ENCODE measurements around the gene PITPNC1. TPM values are rescaled to one million over a fixed set of nuclear protein-coding genes. Genes with fewer than 3 reads are reported as not detected.

PITPNC1 gene
- polyA plus RNA-seq, 1 of the 3 experiments (the other 2 are of a cell fraction), result 18.4 TPM

- H3K9ac ChIP-seq, result peak overlapping the region; percentile 56; the same call in 1 of the 2 replicates
- peak overlapping the region; percentile 58 to 97 for H3K27ac ChIP-seq (ENCODE audit: low read depth in 2 of 2, low read length in 1 of 2)
- H3K79me2 ChIP-seq (ENCODE audit: insufficient read depth), result peaks cover 46% of the 10 kb centered on the region
- peak overlapping the region; percentile 97 for H3K4me2 ChIP-seq
- H3K9me3 ChIP-seq, result no peaks in the 10 kb centered on the region
- WGBS (ENCODE audit: low lambda C conversion rate), result 79% methylated on average over 8 of the region's 8 CpGs
- no peaks in the 10 kb centered on the region for H3K36me3 ChIP-seq (replicated peaks in 1 of 2; ENCODE audit: control insufficient read depth in 1 of 2, insufficient read depth in 2 of 2, low read length in 1 of 2)
- CTCF ChIA-PET, result interaction anchor here (0.6 to 10.1 kb wide), 81 partner anchors 9 to 1489 kb away, joined by 3 to 284 read pairs (median 6); partner anchors contain the start of genes NOL11 and PSMD12
- no peak for TF ChIP-seq MXI1 (IDR thresholded peaks at IDR 0.05; ENCODE audit: low read depth, low read length)
- no peak for TF ChIP-seq JUND (IDR thresholded peaks at IDR 0.05)
- TF ChIP-seq IRF3 (IDR thresholded peaks at IDR 0.05; ENCODE audit: low read depth, low read length), result no peak
- TF ChIP-seq SIN3A (IDR thresholded peaks at IDR 0.05; ENCODE audit: borderline replicate concordance, low read depth, low read length), result peak; percentile 11; the same call in 1 of the 2 replicates
- H4K20me1 ChIP-seq (ENCODE audit: insufficient read depth), result no peaks in the 10 kb centered on the region
- no peak for DNase-seq
- peak overlapping the region; percentile 74 to 95 for H3K4me3 ChIP-seq (ENCODE audit: low read depth in 2 of 2, low read length in 1 of 2)
- POLR2A ChIA-PET, result interaction anchor here (0.6 to 3.3 kb wide), 8 partner anchors 49 to 309 kb away, joined by 3 to 17 read pairs (median 4); no protein-coding TSS in a partner anchor
- H3K9me2 ChIP-seq, result no peaks in the 10 kb centered on the region
- H3K27me3 ChIP-seq (ENCODE audit: insufficient read depth), result no peaks in the 10 kb centered on the region
- H3F3A ChIP-seq (replicated peaks; ENCODE audit: insufficient read depth), result peaks cover 22% of the 10 kb centered on the region
- H3K4me1 ChIP-seq (ENCODE audit: control insufficient read depth in 1 of 2, insufficient read depth in 2 of 2, low read depth in 1 of 2, low read length in 1 of 2), result peaks cover 15 to 21% of the 10 kb centered on the region in 2 experiments; a peak in 3 of 4 replicates
- peak overlapping the region; percentile 72 for H2AFZ ChIP-seq (ENCODE audit: low read depth)
Measured at GRCh38 chr17:67379251-67379630, 2.2 kb downstream of the PITPNC1 start.

- 90% methylated on average over 1 of the region's 1 CpG for WGBS (ENCODE audit: low lambda C conversion rate)
- H3K4me1 ChIP-seq (ENCODE audit: control insufficient read depth in 1 of 2, insufficient read depth in 2 of 2, low read depth in 1 of 2, low read length in 1 of 2), result peaks cover 5 to 18% of the 10 kb centered on the region in 2 experiments; a peak in 3 of 4 replicates
- ChIA-PET POLR2A (interaction anchor here (0.7 kb wide), 1 partner anchor 11 kb away, joined by 3 read pairs; no protein-coding TSS in a partner anchor), CTCF (interaction anchor here (0.8 to 1.9 kb wide), 5 partner anchors 14 to 277 kb away, joined by 3 to 17 read pairs (median 3); no protein-coding TSS in a partner anchor)
- H3K79me2 ChIP-seq (ENCODE audit: insufficient read depth), result peaks cover 69% of the 10 kb centered on the region
- no peak overlapping the region for H2AFZ ChIP-seq (ENCODE audit: low read depth)
- H3K4me3 ChIP-seq (ENCODE audit: low read depth in 2 of 2, low read length in 1 of 2), result no peak overlapping the region
- no peaks in the 10 kb centered on the region for H3K9me3 ChIP-seq
- no peak overlapping the region for H3K27ac ChIP-seq (ENCODE audit: low read depth in 2 of 2, low read length in 1 of 2)
- H3K27me3 ChIP-seq (ENCODE audit: insufficient read depth), result no peaks in the 10 kb centered on the region
- TF ChIP-seq USF1 (IDR thresholded peaks at IDR 0.05; ENCODE audit: borderline replicate concordance, low read depth) (no peak), RCOR1 (IDR thresholded peaks at IDR 0.05; ENCODE audit: low read length) (no peak), ZBTB33 (IDR thresholded peaks at IDR 0.05; ENCODE audit: borderline replicate concordance, low read depth) (no peak), TEAD4 (IDR thresholded peaks at IDR 0.05; ENCODE audit: borderline replicate concordance, insufficient read depth) (no peak), SIN3A (IDR thresholded peaks at IDR 0.05; ENCODE audit: borderline replicate concordance, low read depth, low read length) (no peak)
- H4K20me1 ChIP-seq (ENCODE audit: insufficient read depth), result no peaks in the 10 kb centered on the region; the same call in 1 of the 2 replicates
- peaks cover 7% of the 10 kb centered on the region for H3F3A ChIP-seq (replicated peaks; ENCODE audit: insufficient read depth)
- no peak for DNase-seq
- H3K9ac ChIP-seq, result no peak overlapping the region
- no peak overlapping the region for H3K4me2 ChIP-seq
- no peaks in the 10 kb centered on the region for H3K9me2 ChIP-seq
- H3K36me3 ChIP-seq (replicated peaks in 1 of 2; ENCODE audit: control insufficient read depth in 1 of 2, insufficient read depth in 2 of 2, low read length in 1 of 2), result peaks cover 0 to 4% of the 10 kb centered on the region in 2 experiments
Measured at GRCh38 chr17:67381929-67382257, 4.8 kb downstream of the PITPNC1 start.
